Neural progenitor cell (in vitro differentiated cells): ENCODE measurements around the gene ZSCAN5A. TPM values are rescaled to one million over a fixed set of nuclear protein-coding genes. Genes with fewer than 3 reads are reported as not detected.

Source experiments
- DNase-seq: peaks from one replicate; pipeline ENCODE4 v3.0.0-alpha.2; 2016; ENCODE audit warnings: low spot score
- H2AFZ ChIP-seq: fragments of 200-600 bp; sonication (generic); replicated peaks from 2 replicates; pipeline ENCODE4 v1.6.1; 2016; ENCODE audit warnings: antibody characterized with exemption
- H3F3A ChIP-seq: fragments of 200-600 bp; sonication (generic); 2 replicates; pipeline ENCODE4 v1.6.1; 2016; ENCODE audit warnings: antibody characterized with exemption, low read depth
- H3K27ac ChIP-seq: fragments of 200-600 bp; sonication (generic); 2 replicates; pipeline ENCODE4 v1.5.1; 2016; ENCODE audit warnings: mild to moderate bottlenecking
- H3K27me3 ChIP-seq: fragments of 200-600 bp; sonication (generic); 2 replicates; pipeline ENCODE4 v1.6.1; 2016; ENCODE audit warnings: mild to moderate bottlenecking, moderate library complexity
- H3K36me3 ChIP-seq: fragments of 200-600 bp; sonication (generic); 2 replicates; pipeline ENCODE4 v1.5.1; 2016
- H3K4me1 ChIP-seq: fragments of 200-600 bp; sonication (generic); 2 replicates; pipeline ENCODE4 v1.6.1; 2016; ENCODE audit warnings: mixed run types
- H3K4me2 ChIP-seq: fragments of 200-600 bp; sonication (generic); 2 replicates; pipeline ENCODE4 v1.6.1; 2016
- H3K4me3 ChIP-seq: fragments of 200-600 bp; sonication (generic); 2 replicates; pipeline ENCODE4 v1.5.1; 2016
- H3K79me2 ChIP-seq: fragments of 200-600 bp; sonication (generic); 2 replicates; pipeline ENCODE4 v1.6.1; 2016; ENCODE audit warnings: low read depth
- H3K9ac ChIP-seq: fragments of 200-600 bp; sonication (generic); 2 replicates; pipeline ENCODE4 v1.6.1; 2016
- H3K9me3 ChIP-seq: fragments of 200-600 bp; sonication (generic); 2 replicates; pipeline ENCODE4 v1.5.1; 2016; ENCODE audit warnings: low read depth
- H4K20me1 ChIP-seq: fragments of 200-600 bp; sonication (generic); 2 replicates; pipeline ENCODE4 v1.6.1; 2016; ENCODE audit warnings: low read depth
- H3K27ac Mint-ChIP-seq: 3 replicates; pipeline ENCODE4 v1.8.0; 2021; ENCODE audit warnings: mixed read lengths
- H3K27me3 Mint-ChIP-seq: 2 replicates; pipeline ENCODE4 v1.8.0; 2022; ENCODE audit warnings: low read depth, mild to moderate bottlenecking, inconsistent platforms, moderate library complexity, mixed read lengths; ENCODE audit not compliant: insufficient read depth
- H3K36me3 Mint-ChIP-seq: 3 replicates; pipeline ENCODE4 v1.8.0; 2021; ENCODE audit warnings: mixed read lengths
- H3K4me1 Mint-ChIP-seq: 3 replicates; pipeline ENCODE4 v1.8.0; 2021; ENCODE audit warnings: mixed read lengths
- H3K4me3 Mint-ChIP-seq: 3 replicates; pipeline ENCODE4 v1.8.0; 2021; ENCODE audit warnings: mild to moderate bottlenecking, moderate library complexity, mixed read lengths
- H3K9me3 Mint-ChIP-seq: 3 replicates; pipeline ENCODE4 v1.8.0; 2020; ENCODE audit warnings: mixed read lengths
- CTCF ChIP-seq: fragments of 200-600 bp; sonication (generic); IDR thresholded peaks from 2 replicates; pipeline ENCODE4 v1.5.1; 2017; ENCODE audit warnings: antibody characterized with exemption, mild to moderate bottlenecking
- EZH2 ChIP-seq: fragments of 200-600 bp; sonication (generic); IDR thresholded peaks from 2 replicates; pipeline ENCODE4 v1.6.1; 2017; ENCODE audit warnings: antibody characterized with exemption, mild to moderate bottlenecking, moderate library complexity
- EZH2phosphoT487 ChIP-seq: fragments of 200-600 bp; sonication (generic); IDR thresholded peaks from 2 replicates; pipeline ENCODE4 v1.6.1; 2017; ENCODE audit warnings: antibody characterized with exemption
- total RNA-seq: library from RNA; depleted of rRNA; stranded (reverse); fragments of >200 nt; gene quantifications from 2 replicates; pipeline ENCODE4 v1.2.3, GENCODE V29; 2015; ENCODE audit warnings: low replicate concordance

The ZSCAN5A gene
- total RNA-seq, 1 donor from 2014 or later, result 1.6 TPM

- H3K27me3 ChIP-seq, result no peaks in the 10 kb centered on the region
- Mint-ChIP-seq H3K9me3 (peaks cover 3% of the 10 kb centered on the region), H3K4me3 (no peak overlapping the region), H3K36me3 (no peaks in the 10 kb centered on the region), H3K27ac (no peak overlapping the region), H3K27me3 (peaks cover 12% of the 10 kb centered on the region), H3K4me1 (no peaks in the 10 kb centered on the region)
- no peaks in the 10 kb centered on the region for H3K36me3 ChIP-seq
- H3K4me1 ChIP-seq, result no peaks in the 10 kb centered on the region
- no peak overlapping the region for H3K4me3 ChIP-seq
- H3K9me3 ChIP-seq, result no peaks in the 10 kb centered on the region
- H2AFZ ChIP-seq, result no peak overlapping the region
- H3K9ac ChIP-seq, result no peak overlapping the region
- TF ChIP-seq EZH2phosphoT487, result no peak
- no peak for TF ChIP-seq CTCF
- TF ChIP-seq EZH2, result no peak
- H3F3A ChIP-seq, result no peaks in the 10 kb centered on the region
- H3K4me2 ChIP-seq, result no peak overlapping the region
- no peaks in the 10 kb centered on the region for H4K20me1 ChIP-seq
- H3K79me2 ChIP-seq, result no peaks in the 10 kb centered on the region
- no peak for DNase-seq
- H3K27ac ChIP-seq, result no peak overlapping the region
Measured at GRCh38 chr19:56193981-56194640, 120.5 kb downstream of the ZSCAN5A start.

GRCh38 chr19:56191711-56192110, 122.9 kb downstream of the ZSCAN5A start:
- Histone ChIP-seq H3K4me1 (no peaks in the 10 kb centered on the region), H3F3A (no peaks in the 10 kb centered on the region), H3K4me2 (no peak overlapping the region), H3K9ac (no peak overlapping the region), H3K36me3 (no peaks in the 10 kb centered on the region), H3K27me3 (no peaks in the 10 kb centered on the region), H3K79me2 (no peaks in the 10 kb centered on the region), H2AFZ (no peak overlapping the region), H3K9me3 (no peaks in the 10 kb centered on the region), H4K20me1 (no peaks in the 10 kb centered on the region), H3K4me3 (no peak overlapping the region), H3K27ac (no peak overlapping the region)
- Mint-ChIP-seq H3K27ac (no peak overlapping the region), H3K4me3 (no peak overlapping the region), H3K9me3 (no peaks in the 10 kb centered on the region), H3K4me1 (no peaks in the 10 kb centered on the region), H3K27me3 (peaks cover 10% of the 10 kb centered on the region), H3K36me3 (no peaks in the 10 kb centered on the region)
- TF ChIP-seq CTCF, result no peak
- no peak for TF ChIP-seq EZH2
- TF ChIP-seq EZH2phosphoT487, result no peak
- DNase-seq, result no peak

- no peak for DNase-seq
- Mint-ChIP-seq H3K4me3 (no peak overlapping the region), H3K27me3 (peaks cover 9% of the 10 kb centered on the region), H3K36me3 (no peaks in the 10 kb centered on the region), H3K4me1 (no peaks in the 10 kb centered on the region), H3K9me3 (no peaks in the 10 kb centered on the region), H3K27ac (no peak overlapping the region)
- H3K4me3 ChIP-seq, result no peak overlapping the region
- H3K4me1 ChIP-seq, result no peaks in the 10 kb centered on the region
- H3K79me2 ChIP-seq, result no peaks in the 10 kb centered on the region
- no peaks in the 10 kb centered on the region for H3F3A ChIP-seq
- TF ChIP-seq EZH2phosphoT487 (no peak), CTCF (peak; percentile 24)
- H3K9me3 ChIP-seq, result no peaks in the 10 kb centered on the region
- no peak overlapping the region for H3K27ac ChIP-seq
- H3K27me3 ChIP-seq, result no peaks in the 10 kb centered on the region
- no peaks in the 10 kb centered on the region for H4K20me1 ChIP-seq
- H2AFZ ChIP-seq, result no peak overlapping the region
- no peak overlapping the region for H3K4me2 ChIP-seq
- no peak overlapping the region for H3K9ac ChIP-seq
- no peaks in the 10 kb centered on the region for H3K36me3 ChIP-seq
Measured at GRCh38 chr19:56191115-56191514, 123.5 kb downstream of the ZSCAN5A start.
